ENCODE measurements around the gene PIGU.
A peak's percentile ranks its signal among the peaks of the same experiment; 100 is the strongest.
"Not testable (repeated sequence)": the region's sequence is repeated elsewhere in the genome, so short reads cannot be mapped to it uniquely, and the experiment has no call there.

The PIGU gene

DNA sequence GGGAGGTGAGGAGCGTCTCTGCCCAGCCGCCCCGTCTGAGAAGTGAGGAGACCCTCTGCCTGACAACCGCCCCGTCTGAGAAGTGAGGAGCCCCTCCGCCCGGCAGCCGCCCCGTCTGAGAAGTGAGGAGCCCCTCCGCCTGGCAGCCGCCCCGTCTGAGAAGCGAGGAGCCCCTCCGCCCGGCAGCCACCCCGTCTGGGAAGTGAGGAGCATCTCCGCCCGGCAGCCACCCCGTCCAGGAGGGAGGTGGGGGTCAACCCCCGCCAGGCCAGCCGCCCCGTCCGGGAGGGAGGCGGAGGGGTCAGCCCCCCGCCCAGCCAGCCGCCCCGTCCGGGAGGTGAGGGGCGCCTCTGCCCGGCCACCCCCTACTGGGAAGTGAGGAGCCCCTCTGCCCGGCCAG is 18.2 kb downstream of the PIGU start:
- not testable (repeated sequence) for DNase-seq

DNA sequence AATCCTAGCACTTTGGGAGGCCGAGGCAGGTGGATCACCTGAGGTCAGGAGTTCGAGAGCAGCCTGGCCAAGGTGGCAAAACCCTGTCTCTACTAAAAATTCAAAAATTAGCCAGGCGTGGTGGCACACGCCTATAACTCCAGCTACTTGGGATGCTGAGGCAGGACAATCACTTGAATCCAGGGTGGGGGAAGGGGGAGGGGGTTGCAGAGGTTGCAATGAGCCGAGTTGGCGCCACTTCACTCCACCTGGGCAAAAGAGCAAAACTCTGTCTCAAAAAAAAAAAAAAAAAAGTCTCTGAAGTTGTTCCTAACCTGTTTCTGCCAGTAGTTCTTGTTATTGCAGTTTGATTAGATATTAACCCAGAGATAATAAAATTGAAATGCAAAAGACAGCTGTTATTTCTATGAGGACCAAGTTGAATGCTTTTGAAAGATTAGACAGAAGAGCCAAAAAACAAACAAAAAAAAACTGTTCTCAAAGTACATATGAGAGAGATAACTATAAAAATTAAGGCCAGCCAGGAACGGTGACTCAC is 22.6 kb downstream of the PIGU start:
- no peak for DNase-seq

DNA sequence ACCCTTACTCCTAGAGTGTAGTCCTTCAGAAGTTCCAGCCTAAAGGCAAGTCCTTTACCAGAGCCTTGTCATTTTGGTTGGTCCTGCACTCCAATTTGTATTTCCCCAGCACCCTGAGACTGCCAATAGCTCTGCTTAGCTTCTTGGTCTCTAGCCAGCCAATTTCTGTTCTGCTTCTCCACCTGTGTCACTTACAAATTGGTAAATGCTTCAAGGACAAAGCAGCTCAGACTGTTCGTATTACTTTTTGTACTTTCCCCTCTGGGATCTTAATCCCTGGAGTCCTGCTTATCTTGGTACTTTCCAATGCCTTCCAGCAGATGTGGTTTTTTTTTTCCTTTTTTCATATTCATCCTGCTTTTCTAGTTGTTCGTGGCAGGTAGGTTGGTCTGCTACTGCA is 25.7 kb downstream of the PIGU start:
- no peak for DNase-seq

DNA sequence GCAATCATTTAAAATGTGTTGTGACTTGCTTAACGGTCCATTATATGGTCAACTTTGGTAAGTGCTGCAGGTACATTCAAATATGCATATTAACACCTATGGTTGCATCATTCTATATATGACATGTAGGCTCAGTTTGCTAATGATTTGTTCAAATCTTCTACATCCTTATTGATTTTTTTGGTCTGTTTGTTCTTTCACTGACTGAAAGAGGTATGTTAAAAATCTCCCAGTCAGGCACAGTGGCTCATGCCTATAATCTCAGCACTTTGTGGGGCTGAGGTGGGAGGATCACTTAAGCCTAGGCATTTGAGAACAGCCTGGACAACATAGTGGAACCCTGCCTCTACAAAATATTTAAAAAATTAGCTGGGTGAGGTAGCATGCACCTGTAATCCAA is 29.2 kb downstream of the PIGU start:
- no peak for DNase-seq

DNA sequence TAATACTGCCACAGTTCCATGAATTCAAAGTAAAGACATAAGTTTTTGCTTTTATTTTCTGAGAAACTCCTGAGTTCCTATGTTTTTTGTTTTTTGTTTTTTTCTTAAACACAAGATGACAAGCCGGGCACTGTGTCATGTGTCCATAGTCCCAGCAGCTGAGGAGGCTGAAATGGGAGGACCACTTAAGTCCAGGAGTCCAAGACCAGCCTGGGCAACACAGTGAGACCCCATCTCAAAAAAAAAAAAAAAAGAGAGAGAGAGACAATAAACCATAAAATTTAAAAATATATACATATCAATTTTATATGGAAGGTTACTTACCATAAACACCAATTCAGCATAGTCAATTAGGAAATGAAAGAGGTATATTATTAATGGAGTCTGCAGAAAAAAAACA is 31.9 kb downstream of the PIGU start:
- no peak for DNase-seq

DNA sequence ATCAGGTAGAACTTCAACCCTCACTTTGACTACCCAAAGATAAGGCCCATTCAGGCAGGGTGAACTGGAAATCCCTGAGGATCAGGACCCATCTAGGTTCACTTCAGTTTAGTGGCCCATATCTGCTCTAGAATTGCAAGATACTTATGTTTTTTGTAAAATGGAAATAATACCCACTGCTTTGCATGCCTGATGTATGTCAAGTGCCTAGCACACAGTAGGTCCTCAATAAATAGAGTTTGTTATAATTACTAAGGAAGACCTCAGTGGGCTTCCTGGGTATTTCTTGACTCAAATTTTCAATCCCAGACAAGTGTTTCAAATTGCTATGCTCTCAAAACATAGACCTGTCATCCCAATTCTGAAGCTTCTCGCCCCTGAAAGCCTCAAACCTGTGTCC is 32.5 kb downstream of the PIGU start:
- DNase-seq = no peak

DNA sequence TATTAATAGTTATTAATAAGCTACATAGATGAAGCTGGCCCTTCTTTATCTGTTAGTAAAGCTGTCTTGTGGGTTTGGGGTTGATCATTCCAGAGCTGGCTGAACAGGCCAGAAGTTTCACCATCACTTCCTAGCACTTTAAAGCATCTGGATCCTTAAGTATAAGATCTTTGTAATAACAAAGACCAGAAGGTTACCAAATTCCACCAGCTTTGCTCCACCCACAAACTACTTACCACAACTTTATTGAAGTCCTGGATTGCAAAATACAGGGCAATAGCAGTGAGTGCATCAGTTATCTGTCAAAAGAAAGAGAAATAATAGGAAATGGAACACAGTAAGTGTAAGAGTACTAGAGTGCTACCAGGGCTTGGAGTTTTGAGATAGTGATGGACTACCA is 33.0 kb downstream of the PIGU start:
- no peak for DNase-seq

DNA sequence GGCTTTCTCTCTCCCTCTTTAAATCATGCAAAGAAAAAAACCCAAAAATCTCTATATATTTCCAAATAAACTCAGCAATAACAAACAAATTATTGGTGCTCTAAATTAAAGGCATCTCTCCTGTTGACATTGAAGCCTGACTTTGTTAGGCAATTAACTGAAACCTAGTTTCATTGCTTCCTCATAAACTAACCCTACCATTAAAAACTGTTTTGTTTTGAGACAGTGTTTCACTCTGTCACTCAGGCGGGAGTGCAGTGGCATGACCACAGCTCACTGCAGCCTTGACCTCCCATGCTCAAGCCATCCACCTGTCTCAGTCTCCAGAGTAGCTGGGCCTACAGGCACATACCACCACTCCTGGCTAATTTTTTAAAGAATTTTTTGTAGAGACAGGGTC is 34.9 kb downstream of the PIGU start:
- DNase-seq = no peak

DNA sequence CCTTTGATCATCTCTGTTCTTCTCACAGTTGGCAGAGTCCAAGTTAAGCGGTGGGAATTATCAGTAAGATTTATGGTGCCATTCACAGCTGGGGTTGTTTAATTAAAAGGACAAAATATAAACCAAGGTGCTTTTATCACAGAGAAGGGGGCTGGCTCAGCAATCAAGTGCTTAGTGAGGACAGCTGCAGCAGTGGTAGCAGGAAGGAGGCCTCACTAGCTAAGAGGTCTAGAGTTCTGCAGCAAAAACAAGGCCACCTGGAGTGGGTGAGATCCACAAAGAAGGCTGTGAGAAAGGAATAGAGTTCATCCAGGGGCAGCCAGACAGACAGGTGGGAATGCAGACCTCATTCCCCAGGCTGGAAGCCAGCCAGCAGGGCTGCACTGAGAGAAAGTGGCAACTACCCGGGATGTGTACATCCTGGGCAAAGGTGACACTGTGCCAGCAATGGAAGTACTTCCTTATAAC is 37.1 kb downstream of the PIGU start:
- no peak for DNase-seq

DNA sequence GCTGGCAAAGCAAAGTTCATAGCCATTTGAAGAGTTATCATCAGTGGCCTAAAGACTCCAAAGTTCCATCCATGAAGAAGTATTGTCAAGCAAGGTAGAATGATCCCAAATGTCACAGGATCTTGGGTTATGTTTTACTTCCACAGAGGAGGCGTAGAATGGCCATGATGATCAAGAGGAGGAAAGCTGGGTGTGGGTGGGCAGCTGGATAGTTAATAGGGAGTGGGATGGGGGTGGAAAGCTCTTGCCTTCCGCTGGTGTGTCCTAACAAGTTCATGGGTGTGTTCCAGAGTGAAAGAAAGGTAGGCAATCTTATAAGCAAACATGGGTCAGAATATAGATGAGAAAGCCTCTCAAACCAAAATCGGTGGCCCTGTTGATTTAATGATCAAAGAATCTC is 38.4 kb downstream of the PIGU start:
- no peak for DNase-seq

DNA sequence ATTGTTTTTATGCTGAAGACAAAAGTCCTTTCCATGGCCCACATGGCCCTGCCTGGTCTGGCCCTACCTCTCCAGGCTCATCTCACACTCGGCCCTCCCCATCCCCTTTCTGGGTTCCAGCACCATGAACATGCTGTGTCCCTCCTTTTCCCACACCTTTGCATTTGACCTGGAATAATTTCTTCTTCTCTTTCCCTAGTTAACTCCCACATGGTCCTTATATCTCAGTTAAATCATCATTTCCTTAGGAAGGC is 38.9 kb downstream of the PIGU start:
- no peak for DNase-seq

DNA sequence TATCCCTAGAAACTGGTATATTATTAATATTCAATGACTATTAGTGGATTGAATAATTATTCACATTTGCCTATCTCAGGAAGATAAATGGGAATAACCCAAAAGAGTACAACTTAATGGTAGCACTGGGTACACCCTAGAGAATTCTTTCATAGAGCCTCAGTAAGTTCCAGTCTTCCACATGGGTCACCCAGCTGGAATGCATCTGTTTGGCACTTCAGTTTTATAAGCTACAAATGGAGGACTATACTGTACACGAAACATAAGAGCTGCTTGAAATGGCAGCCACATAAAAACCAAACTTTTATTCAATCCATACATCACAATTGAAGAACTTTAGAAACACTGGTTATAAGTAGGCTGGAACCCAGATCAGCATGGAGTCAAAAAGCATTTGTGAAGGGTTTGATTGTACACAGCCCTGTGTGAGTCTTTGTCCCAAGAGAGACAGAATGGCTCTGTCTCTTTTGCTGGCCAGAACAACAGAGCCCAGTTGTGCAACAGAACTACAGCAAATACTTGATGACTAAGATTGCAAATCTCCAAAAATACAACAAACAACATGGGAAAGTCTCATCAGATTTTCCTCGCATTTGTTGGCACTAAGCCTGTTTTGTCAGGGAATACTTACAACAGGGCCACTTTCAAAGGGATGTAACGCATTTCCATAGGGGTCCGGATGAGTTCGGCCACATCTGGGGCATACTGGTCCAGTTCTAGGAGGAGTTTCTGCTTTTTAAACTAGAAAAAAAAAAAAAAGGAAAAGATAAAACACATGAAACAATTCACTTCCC is 39.5 kb downstream of the PIGU start:
- no peak for DNase-seq

DNA sequence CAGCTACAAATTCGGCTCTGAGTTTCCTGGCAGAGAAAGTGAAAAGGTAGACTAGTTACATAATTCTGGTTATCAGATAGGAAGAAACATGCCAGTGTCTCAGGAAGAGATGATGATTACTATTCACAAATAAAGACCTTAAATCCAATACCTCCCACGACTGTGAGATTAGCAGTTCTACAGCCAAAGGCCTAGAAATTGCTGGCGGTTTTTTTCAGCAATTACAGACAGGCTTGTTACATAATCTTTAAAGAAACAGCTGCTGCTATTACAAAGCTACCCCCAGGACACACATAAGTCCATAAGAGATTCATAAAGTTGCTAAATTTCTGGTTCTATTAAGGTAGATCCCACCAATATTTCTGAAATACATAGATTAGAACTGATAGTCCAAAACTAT is 40.2 kb downstream of the PIGU start:
- DNase-seq = no peak

DNA sequence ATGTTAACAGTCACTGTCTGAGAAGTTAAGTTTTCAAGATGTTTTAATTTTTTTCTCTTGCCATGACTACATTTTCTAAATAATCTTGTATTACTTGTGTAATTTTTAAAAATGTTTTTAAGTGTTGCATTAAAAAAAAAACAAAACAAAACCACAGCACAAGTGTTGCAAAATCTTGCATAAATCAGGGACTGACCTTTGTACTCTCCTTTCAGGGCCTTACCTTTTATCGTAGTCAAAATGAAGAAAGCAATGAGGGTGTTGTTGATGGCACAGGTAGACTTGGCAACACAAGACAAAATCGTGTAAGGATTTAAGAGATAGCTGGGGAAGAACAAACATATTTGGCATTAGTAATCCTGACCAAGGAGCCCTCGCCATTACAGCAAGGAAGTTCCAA is 42.5 kb downstream of the PIGU start:
- no peak for DNase-seq

DNA sequence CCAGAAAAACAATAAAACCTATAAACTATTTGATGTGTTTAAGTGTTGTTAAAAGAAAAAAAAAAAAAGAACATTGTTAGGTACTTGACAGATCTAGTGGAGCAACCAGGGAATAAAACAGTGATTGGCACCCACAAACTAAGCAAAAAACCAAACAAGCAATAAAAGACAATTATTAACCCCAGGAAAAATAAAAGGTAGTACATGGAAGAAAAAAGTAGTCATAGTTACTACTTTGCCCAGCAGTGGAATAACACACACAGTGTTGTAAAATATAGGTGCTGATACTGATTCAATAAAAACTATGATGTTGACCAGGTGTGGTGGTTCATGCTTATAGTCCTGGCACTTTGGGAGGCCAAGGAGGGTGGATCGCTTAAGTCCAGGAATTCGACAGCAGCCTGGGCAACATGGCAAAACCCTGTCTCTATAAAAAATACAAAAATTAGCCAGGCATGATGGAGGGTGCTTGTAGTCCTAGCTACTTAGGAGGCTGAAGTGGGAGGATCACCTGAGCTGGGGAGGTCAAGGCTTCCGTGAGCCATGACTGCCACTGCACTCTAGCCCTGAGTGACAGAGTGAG is 43.9 kb downstream of the PIGU start:
- DNase-seq = no peak

DNA sequence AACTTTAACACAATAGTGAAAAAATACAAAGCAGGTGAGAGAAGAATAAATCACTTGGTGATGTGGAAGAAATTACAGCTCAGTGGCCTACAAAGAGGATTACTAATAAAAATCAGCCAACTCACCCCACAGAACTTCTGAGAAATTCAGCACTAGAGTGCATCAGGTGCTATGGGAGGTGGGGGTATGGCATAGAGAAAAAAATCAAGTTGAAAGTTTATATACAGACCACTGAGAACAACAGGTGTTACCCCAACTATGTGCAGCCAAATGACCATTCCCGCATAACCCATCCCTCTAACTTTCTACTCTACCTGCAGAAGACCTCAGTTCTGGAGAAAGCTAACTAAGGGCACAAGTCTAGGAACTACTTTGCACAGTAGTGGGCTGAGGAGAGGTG is 47.0 kb downstream of the PIGU start:
- DNase-seq = no peak

DNA sequence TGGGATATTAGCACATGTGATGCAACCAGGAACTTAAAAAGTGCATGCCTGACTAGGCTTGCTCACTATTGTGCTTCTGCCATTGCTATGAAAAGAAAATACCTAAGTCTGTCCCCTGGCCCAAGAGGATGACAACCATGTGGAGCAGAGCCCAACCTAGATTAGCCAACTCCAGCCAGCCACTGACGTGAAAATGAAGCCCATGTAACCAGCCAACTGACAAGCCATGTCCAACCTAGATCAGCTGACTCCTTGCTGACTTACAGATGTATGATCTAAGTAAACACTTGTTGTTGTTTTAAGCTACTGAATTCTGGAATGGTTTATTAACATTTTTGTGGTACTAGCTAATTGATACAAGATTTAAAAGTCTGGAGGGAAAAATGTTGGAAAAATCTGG is 47.5 kb downstream of the PIGU start:
- no peak for DNase-seq

DNA sequence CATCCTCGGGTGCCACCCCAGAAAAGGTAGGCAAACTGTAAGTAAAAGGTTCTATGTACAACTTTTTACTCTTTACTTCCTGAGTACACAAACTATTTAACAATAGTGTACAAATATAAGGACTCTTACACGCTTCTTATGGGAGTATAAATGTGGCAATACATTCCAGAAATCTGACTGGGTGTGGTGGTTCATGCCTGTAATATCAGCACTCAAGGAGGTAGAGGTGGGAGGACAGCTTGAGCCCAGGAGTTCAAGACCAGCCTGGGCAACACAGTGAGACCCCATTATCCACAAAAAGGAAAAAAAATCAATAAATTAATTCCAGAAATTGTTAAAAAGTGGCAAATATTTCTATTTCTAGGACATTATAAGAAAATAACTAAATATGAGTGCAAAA is 48.9 kb downstream of the PIGU start:
- DNase-seq = no peak

DNA sequence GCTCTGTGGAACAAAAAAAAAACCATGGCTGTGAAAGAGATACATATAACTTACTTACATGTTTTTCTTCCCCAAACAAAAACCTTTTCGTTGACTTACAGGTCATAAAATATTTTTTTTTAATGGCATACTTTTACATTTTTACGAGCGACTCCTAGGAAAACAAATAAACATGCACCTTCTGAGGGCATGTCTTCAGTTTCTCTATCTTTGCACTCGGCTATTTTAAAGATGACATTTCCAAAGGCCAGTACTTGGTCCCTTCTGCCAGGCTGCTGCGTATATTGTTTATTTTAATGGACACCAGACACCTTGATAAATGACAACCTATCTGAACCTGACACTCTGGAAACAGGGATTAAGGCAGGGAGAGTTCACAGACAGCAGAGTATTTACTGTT is 49.4 kb downstream of the PIGU start:
- DNase-seq = no peak

DNA sequence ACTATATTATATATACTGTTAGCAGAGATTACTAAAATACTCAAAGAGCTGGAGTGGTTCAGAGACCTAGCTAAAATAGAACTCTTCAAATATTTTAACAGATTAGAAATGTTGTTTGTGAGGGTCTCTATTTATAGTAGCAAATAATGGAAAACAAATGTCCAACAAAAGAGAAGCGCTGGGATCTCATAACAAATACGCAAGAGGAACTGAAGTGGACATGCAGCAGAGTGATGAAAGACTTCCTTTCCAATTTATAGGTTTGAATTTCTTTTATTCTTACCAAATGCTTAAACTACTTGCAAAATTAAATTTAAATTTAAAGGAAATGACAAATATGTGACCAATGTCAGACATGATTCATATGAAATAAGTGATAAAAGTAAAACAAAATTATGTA is 49.9 kb downstream of the PIGU start:
- no peak for DNase-seq

DNA sequence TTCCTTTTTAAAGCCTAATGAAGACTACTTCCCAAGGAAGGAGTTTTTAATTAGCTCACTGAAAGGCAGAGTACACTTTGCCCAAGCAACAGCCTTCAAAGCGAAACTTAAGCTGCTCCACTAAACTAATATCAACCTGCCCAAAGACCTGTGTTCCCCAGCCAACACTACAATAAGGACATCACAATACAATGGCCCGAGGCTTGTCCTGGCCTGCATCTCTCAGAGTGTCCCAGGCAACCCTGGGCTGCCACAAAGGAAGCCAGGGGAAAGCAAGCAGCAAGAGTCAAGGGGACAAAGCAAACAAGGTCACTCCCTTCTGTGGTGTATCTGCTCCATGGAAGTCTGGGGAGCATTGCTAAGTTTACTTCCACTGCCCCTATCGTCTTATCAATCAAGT is 52.3 kb downstream of the PIGU start:
- no peak for DNase-seq

DNA sequence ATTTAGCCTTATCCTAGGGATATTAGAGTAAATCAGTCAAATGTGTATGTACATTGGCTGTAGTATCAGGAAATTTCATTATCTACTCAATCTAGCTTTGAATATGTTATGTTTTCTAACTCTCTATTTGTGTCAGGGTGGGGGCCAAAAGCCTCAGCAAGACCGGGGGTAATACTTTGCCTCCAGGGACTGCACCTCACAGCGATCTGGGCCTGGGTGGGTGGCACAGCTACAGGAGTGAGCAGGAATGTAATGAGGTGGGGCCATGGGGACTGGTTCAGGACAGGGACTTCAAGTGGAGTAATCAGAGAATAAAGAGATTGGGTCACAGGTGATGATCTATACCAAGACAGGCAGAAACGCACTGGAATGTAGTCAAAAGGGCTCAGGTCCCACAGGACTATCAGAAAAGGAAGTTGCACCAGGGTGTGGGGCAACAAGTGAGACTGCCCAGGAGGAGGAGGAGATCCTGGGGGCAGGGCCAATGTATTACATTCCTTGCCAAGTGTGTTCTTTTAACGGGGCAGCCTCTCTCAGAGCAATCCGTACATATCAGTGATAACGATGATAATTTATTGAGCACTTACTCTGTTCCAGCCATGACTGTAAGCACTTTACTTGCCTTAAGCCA is 54.0 kb downstream of the PIGU start:
- peak in 1 of 2 donors; percentile 8 for DNase-seq

DNA sequence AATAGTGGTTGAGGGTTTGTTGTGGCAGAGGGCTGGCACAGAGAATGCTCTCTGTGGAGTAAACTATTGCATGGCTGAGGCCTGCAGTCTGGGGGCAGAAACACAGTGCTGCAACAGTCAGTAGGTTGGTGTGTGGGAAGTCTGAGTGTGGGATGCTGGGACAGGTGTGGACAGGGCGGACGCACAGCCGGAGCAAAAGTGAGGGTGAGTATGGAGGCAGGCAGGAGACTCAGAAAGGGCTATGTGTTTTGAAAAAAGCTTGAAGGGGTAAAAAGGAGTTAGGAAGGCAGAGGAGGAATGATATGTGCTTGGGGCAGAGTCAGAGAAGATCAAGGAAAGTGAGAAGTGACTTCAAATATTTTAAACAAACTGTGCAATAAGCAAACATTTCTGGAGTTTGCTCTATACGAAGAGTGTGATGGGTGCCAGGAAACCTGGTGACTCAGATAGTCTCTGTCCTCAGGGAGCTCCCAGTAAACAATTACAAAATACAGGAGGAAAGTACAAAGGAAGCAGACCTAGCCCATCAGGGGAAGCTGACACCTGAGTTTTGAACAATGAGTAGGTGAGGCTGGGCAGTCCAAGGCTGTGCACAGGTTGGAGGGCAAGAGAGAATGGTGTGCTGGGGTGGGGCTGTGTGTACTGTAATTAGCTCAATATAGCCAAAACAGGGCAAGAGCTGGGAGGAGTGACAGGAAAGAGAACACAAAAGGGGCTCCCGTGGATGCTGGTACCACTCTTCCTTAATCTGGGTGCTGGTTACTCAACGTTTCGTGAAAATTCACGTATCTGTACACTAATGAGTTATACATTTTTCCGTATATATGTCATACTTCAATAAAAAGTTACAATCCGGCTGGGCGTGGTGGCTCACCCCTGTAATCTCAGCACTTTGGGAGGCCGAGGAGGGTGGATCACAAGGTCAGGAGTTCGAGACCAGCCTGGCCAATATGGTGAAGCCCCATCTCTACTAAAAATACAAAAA is 55.2 kb downstream of the PIGU start:
- no peak for DNase-seq

All from CD4-positive, alpha-beta T cell treated with Interferon alpha-2 for 1 hour (primary cell).